ENCODE measurements around the gene BOLL. TPM values are rescaled to one million over a fixed set of nuclear protein-coding genes. Genes with fewer than 3 reads are reported as not detected.
A peak's percentile ranks its signal among the peaks of the same experiment; 100 is the strongest.

BOLL gene
- total and polyA plus RNA-seq, 11 donors: 0.08 to 0.21 (median 0.12) TPM; not detected in 8

DNA sequence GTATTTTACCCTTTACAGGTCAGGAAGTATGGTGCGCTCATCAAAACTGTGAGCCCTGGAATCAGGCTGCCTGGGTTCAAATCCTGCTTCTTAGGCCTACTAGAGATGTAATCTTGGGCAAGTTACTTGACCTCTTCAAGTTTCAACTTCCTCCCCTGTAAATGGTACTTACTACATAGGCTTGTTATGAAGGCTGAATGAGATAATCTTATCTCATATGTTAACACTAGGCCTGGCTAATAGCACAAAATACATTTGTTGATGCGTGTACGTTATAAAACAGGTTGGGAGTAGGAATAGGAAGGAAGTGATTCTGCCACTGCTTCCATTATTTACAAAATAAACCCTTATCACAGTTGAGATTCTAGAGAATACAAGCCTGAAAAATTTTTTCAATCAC is 108.1 kb downstream of the BOLL start:
- no peak for DNase-seq
- H3K4me1 ChIP-seq: peaks cover 0 to 27% (median 7%) of the 10 kb centered on the region in 12 donors
- peaks cover 0 to 3% (median 0%) of the 10 kb centered on the region in 9 donors for H3K27me3 ChIP-seq
- peak overlapping the region in 2 of 12 donors; percentile 69 to 80 for H3K27ac ChIP-seq
- no peak for TF ChIP-seq POLR2A (IDR thresholded peaks at IDR 0.05)
- TF ChIP-seq, protein P1, sequence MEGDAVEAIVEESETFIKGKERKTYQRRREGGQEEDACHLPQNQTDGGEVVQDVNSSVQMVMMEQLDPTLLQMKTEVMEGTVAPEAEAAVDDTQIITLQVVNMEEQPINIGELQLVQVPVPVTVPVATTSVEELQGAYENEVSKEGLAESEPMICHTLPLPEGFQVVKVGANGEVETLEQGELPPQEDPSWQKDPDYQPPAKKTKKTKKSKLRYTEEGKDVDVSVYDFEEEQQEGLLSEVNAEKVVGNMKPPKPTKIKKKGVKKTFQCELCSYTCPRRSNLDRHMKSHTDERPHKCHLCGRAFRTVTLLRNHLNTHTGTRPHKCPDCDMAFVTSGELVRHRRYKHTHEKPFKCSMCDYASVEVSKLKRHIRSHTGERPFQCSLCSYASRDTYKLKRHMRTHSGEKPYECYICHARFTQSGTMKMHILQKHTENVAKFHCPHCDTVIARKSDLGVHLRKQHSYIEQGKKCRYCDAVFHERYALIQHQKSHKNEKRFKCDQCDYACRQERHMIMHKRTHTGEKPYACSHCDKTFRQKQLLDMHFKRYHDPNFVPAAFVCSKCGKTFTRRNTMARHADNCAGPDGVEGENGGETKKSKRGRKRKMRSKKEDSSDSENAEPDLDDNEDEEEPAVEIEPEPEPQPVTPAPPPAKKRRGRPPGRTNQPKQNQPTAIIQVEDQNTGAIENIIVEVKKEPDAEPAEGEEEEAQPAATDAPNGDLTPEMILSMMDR (IDR thresholded peaks at IDR 0.05): no peak
- intact Hi-C loops (cut with DNase I): no loop called here
- 39 to 56% (median 42%) methylated on average over 3 of the region's 3 CpGs for WGBS, 4 donors
- ATAC-seq: no peak
- H3K4me3 ChIP-seq: no peak overlapping the region
- no peaks in the 10 kb centered on the region for H3K36me3 ChIP-seq
- H3K9me3 ChIP-seq: no peaks in the 10 kb centered on the region

Other genes with a start within 250 kb of the BOLL start
- gene RFTN2, start 109.7 kb downstream of the BOLL start, total RNA-seq: 10 to 100 TPM in 1 of 9 donors, 1 to 10 TPM in 8; 3.2 to 10.1 (median 5.3) TPM
- 1 to 10 TPM; 1.1 to 2.3 TPM for gene RFTN2, start 109.7 kb downstream of the BOLL start, polyA plus RNA-seq
- 1 to 10 TPM; 5.9 to 9.6 (median 7.0) TPM for gene MARS2, start 80.0 kb downstream of the BOLL start, total RNA-seq
- gene MARS2, start 80.0 kb downstream of the BOLL start, polyA plus RNA-seq: 10 to 100 TPM in 1 of 2 donors, 1 to 10 TPM in 1; 2.6 to 10.3 TPM
- gene PLCL1, start 19.3 kb upstream of the BOLL start, total RNA-seq: 100 to 1,000 TPM in 3 of 9 donors, 10 to 100 TPM in 6; 65.9 to 126 (median 97.6) TPM
- gene PLCL1, start 19.3 kb upstream of the BOLL start, polyA plus RNA-seq: 10 to 100 TPM; 22.0 to 33.3 TPM

Data from heart left ventricle (tissue), 16 donors.